NCI-H2081 treated with DMSO at 0.1 percent for 48 hours (cell line): ENCODE data around the gene SLC9A5.

Experiments
- DNase-seq: peaks from one replicate; lab custom pipeline; 2025; lab: John Stamatoyannopoulos, UW

The SLC9A5 gene

GRCh38 chr16:67241008-67241900 is 7.5 kb upstream of the SLC9A5 start:
- no peak for DNase-seq

DNA sequence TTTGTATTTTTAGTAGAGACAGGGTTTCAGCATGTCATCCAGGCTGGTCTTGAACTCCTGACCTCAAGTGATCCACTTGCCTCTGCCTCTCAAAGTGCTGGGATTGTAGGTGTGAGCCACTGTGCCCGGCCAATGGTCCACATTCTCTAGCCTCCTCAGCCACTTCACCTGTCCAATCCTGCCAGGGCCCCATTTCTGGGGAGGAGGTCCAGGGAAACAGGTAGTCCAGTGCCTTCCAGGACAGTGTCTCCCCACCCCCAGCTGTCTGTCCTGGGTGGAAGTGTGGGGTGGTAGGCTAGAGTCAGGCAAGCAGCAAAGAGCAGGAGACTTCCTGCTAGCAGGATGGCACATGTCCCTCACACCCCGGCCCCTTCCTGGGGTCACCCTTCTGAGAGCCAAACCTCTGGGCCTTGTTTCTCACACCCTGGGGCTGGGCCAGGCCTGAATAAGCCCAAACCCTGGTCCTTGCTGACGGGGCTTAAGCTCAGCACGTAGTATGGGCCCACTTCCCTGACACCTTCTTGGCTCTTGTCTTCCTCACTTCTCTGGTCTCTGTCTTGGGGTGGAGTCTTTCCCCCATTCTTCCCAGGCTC is 6.5 kb upstream of the SLC9A5 start:
- no peak for DNase-seq

DNA sequence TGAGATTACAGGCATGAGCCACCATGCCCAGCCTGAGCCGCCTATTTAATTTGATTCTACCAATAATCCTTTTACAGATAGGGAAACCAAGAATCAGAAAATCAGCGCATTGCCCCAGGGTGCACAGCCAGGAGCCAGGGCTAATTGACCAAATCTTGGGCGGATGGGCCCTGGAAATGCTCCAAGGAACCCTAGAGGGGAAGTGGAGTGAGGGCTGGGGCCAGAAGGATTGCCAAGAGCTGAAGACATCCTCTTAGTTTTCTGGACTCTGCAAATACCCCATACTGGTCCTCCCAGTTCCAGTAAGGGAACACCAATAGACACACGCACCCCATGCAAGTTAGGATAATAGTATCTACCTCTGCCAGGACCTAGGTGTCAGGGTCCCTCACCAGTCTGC is 5.3 kb upstream of the SLC9A5 start:
- DNase-seq: no peak

GRCh38 chr16:67244387-67245185 is 4.2 kb upstream of the SLC9A5 start:
- DNase-seq: no peak

DNA sequence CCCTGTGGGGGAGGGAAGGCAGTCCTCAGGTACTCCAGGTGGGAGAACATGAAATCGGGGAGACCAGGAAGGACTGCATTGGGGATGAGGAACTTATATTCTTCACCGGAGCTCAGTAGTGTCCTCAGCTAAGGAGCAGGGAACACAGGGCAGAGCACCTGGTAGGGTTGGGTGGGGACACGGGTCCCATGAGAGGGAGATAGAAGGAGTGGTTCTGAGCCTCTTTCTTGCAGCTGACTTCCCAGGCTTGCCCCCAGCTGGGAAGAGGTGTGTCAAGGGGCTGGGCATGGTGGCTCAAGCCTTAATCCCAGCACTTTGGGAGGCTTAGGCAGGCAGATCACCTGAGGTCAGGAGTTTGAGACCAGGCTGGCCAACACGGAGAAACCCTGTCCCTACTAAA is 3.6 kb upstream of the SLC9A5 start:
- DNase-seq: no peak

DNA sequence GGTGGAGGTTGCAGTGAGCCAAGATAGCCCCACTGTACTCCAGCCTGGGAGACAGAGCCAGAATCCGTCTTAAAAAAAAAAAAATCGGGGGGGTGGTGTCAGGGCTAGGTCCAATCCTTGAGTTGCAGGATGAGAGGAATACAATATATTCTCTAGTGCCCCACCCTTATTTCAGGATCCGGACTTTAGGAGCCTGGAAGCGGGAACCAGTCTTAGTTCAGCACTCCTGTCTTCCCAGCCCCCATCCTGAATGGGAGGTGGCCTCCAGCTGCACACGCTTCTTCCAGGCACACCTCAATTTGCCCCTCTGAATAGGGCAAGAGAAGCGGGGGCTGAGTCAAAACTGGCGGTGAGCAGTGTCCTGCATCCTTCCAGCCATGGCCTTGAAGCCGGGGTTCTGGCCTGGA is 3.1 kb upstream of the SLC9A5 start:
- DNase-seq: no peak

- DNase-seq: no peak
These were observed 2.6 kb upstream of the SLC9A5 start for GRCh38 chr16:67246081-67246755.

DNA sequence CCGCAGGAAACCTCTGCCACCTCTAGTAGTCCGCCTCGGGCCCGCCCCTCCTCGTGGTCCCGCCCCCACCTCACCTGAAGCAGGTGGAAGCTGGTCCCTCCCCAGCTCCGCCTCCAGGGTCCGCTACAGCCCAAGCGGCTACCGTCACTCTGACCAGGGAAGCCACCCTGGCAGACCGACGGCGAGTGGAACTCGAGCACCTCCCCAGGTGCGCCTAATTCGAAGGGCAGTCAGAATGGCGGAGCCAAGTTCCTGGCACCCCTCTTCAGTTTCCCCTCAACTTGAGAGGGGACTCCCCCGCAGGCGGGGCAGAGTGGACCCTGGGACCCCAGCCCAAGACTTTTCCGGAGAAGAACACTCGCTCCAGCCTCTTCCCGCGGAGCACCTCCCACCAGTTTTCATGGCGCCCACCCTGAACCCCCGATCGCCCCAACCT is 2.0 kb upstream of the SLC9A5 start:
- no peak for DNase-seq

- DNase-seq: peak; percentile 18
These were observed 1.3 kb upstream of the SLC9A5 start, which contains the start of gene FHOD1 for GRCh38 chr16:67247192-67248072. Gene FHOD1 (minus strand): TSS chr16:67247481. CDS start chr16:67247410, 71 bp downstream.

GRCh38 chr16:67248073-67248400 is 742 bp upstream of the SLC9A5 start:
- no peak for DNase-seq

GRCh38 chr16:67249178-67250044 is 632 bp downstream of the SLC9A5 start:
- no peak for DNase-seq

DNA sequence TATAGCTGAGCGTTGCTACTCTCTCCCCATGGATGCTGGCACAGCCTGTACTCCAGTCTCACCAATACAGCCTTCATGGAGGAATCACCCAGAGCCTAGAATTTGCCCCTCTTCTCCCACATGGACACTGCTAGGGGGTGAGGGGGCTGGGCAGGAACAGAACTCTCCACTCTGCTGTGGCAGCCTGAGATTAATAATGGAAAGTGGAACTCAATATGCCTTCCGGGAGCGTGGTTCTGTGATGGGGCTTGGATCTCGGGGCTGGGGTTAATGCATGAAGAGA is 1.2 kb downstream of the SLC9A5 start:
- DNase-seq: no peak

GRCh38 chr16:67252609-67253497 is 4.1 kb downstream of the SLC9A5 start:
- DNase-seq: no peak

GRCh38 chr16:67254801-67255552 is 6.2 kb downstream of the SLC9A5 start:
- DNase-seq: no peak

GRCh38 chr16:67255553-67256221 is 6.9 kb downstream of the SLC9A5 start:
- DNase-seq: no peak

GRCh38 chr16:67256701-67257230 is 8.0 kb downstream of the SLC9A5 start:
- DNase-seq: no peak

DNA sequence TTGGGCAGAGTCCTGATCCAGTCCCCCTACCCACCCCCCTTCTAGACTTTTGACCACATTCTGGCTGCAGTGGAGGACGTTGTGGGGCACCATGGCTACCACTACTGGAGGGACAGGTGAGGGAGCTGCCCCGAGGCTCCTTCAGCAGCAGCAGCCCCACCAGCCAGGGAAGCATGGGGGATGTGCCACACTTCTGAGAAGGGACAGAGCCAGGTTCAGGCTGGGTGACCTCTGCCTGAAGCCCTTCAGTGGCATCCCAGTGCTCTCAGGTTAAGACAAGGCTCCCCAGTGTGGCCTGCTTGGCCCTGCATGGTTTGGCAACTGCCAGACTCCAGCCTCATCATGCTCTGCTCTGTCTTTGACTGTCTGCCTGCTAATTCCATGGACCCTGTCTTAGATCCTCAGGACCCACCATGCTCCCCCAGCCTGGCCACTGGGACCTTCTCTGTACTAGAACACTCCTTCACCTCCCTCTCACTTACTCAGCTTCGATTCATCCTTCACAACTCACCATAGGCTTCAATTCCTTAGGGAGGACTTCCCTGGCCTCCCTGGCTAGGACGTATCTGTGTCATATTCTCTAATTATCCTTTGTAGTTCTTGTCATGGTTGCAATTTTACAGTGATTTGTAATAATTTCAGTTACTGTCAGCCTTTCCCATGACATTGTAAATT is 8.8 kb downstream of the SLC9A5 start:
- DNase-seq: no peak
